GM21360 (cell line): ENCODE results near the gene TPO.

ENCODE experiments used
- ATAC-seq: cut with Tn5 transposase; IDR thresholded peaks from one replicate; pipeline ENCODE4 v1.9.1; 2021; ENCODE audit warnings: mild to moderate bottlenecking, moderate library complexity; ENCODE audit not compliant: unreplicated experiment

TPO gene

GRCh38 chr2:1518867-1519530 is 105.7 kb downstream of the TPO start:
- no peak for ATAC-seq

GRCh38 chr2:1521191-1521877 is 108.1 kb downstream of the TPO start:
- ATAC-seq: no peak

GRCh38 chr2:1521878-1522830 is 108.9 kb downstream of the TPO start:
- no peak for ATAC-seq

- ATAC-seq: no peak
These were observed 114.1 kb downstream of the TPO start for GRCh38 chr2:1527153-1527992.

GRCh38 chr2:1528273-1529064 is 115.2 kb downstream of the TPO start:
- no peak for ATAC-seq

GRCh38 chr2:1538663-1539062 is 125.4 kb downstream of the TPO start:
- no peak for ATAC-seq

GRCh38 chr2:1539441-1539840 is 126.2 kb downstream of the TPO start:
- no peak for ATAC-seq

- ATAC-seq: no peak
These were observed 126.7 kb downstream of the TPO start for GRCh38 chr2:1539973-1540372.

GRCh38 chr2:1540481-1540880 is 127.2 kb downstream of the TPO start:
- ATAC-seq: no peak

GRCh38 chr2:1541040-1541439 is 127.8 kb downstream of the TPO start:
- ATAC-seq: no peak

- ATAC-seq: no peak
These were observed 128.7 kb downstream of the TPO start for GRCh38 chr2:1541819-1542475.

- ATAC-seq: no peak
These were observed 129.7 kb downstream of the TPO start for GRCh38 chr2:1542971-1543370.

GRCh38 chr2:1543776-1544477 is 130.7 kb downstream of the TPO start:
- no peak for ATAC-seq

GRCh38 chr2:1544478-1545069 is 131.3 kb downstream of the TPO start:
- ATAC-seq: no peak

GRCh38 chr2:1546023-1546591 is 132.8 kb downstream of the TPO start:
- ATAC-seq: no peak

- ATAC-seq: no peak
These were observed 133.6 kb downstream of the TPO start for GRCh38 chr2:1546901-1547300.

- no peak for ATAC-seq
These were observed 135.8 kb downstream of the TPO start for GRCh38 chr2:1548910-1549673.
